GM19193 (cell line): ENCODE data around the gene PSMB5.

Experiments used
- POLR2A ChIP-seq: IDR thresholded peaks from 4 replicates; pipeline ENCODE4 v1.6.1; 2011; ENCODE audit not compliant: insufficient read depth, insufficient read length; ENCODE audit errors: extremely low read depth

Gene PSMB5

DNA sequence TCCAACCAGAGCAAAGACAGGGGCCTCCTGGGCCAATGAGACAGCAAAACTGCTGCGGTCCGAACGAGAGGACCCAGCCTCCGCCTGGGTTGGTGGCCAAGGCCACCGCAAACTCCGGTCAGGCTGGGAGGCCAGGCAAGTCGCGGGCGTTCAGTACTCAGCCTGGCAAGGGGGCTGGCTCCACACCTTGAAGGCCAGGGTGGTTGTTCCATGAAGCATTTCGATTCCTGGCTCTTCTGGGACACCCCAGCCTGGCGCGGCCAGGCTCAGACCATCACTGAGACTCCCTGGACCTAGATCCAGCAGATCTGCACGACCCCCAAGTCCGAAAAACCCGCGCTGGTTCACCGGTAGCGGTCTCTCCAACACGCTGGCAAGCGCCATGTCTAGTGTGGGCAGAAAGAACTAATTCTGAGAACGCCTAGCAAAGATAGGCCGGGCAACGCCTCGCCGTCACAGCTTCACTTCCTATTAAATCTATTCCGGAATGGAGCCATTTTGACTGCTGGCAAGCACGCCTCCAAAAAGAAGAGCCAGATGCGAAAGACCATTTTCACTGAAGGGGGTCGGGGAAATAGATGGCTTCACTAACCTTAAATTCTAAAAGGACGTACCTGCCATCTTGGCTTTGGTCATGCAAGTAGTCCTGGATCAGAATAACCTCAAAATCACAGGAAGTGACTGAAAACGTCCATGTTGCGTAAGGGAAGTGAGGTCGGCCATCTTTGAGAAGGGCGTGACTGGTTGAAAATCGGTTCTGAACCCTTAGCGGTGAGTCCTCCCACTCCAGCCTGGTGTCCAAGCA lies at the start of gene PSMB5:
TSS of gene PSMB5 (minus strand) at position 403 of the 805 bp plus-strand sequence. CDS start at position 384, 19 bp downstream.
- peak; percentile 86 for TF ChIP-seq POLR2A

DNA sequence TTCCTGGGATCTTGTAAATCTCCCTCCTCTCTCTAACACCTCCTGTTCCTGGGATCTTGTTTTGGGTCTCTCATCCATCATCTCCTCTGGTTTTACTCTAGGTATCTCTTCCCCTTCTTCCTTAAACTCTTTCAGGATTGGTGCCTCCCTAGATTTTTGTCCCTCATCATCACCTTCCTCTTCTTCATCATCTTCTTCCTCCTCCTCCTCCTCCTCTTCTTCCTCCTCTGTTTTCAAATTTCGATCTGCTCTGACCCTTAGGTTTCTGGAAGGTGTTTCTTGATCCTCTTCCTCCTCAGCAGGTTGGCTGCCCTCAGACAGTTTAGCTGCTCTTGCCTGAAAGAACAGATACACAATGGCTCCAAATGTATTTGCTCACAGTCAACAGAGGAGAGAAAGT lies 45.8 kb upstream of the PSMB5 start:
- no peak for TF ChIP-seq POLR2A

DNA sequence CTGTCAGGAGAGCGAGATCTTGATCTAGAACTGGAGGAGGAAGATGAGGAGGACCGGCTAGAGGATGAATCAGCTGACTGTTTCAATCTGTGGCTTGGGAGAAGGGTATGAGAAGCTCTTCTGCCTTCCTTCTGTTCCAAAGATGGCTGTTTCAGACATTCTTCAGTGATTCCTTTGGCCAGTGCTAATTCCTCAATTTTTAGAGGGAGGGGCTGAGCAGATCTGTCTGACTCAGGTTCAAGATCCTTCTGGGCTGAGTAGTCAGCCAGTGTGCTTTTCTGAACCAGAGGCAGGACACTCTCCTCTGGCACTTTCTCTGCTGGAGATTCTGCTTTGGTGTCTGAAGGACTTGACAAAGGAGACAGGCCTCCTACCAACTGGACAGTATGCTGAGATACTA lies 45.0 kb upstream of the PSMB5 start:
- TF ChIP-seq POLR2A: no peak

DNA sequence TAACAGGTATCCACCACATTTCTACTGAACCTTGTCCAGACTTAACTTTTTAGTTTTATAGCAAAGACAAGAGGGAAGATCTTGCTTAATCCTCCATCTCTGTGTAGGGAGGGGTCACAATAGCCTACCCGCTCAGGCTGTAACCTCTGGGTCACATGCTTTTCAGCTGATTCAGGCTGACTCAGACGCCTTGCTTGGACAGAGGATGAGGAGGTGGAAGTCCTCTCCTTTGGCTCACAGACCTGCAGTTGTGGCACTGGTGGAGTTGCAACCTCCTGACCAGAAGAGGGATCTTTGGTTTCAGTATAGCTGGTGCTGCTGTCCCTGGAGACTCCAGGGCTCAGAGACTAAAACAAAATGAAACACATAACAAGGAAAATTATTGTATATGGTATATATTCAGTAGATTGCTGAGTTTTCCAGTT lies 44.0 kb upstream of the PSMB5 start:
- TF ChIP-seq POLR2A: no peak

DNA sequence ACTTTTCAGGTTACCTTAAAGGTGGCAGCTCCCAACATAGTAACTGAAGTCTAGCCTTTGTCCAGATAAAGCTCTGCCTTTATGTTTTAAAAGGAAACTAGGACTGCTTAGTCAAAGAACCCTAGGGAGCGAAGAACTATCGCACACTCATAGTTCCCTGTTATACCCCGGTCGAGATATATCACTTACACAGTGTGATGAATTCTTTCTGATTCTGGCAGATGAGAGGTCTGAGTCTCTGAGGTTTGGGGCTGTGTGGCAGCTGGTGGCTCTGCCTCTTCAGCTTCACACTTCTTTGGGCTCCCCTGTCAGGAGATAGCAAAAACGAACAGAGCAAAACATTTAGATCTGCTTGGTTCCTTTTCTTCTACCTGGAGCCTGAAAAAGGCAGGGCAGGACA lies 43.3 kb upstream of the PSMB5 start:
- TF ChIP-seq POLR2A: no peak

DNA sequence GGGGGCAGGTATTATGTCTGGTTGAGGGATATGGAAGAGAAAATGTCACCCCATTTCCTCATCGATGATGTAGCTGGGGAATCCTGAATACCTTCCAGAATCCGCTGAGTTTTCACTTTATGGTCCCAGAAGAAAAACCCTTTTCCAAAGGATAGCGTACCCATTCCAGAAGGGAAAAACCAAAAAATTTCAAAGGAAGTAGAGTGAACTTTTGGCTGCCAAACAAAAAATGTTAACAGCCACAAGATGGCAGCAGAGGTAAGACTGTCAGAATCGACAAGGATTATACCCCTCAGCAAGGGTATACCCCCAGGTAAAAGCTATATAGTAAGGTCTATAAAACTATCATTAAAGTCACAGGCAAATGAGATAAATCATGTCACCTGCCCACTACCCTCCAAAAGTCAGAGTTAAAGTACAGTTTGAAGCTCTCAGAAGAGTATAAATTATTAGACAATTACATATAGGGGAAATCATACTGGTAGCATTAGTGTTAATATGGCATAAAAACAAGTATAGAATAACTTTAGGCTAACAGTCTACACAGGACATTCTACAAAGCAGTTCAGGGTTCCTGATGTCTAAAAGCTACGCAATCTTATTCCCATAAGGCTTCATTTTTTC lies 42.2 kb upstream of the PSMB5 start:
- TF ChIP-seq POLR2A: no peak

DNA sequence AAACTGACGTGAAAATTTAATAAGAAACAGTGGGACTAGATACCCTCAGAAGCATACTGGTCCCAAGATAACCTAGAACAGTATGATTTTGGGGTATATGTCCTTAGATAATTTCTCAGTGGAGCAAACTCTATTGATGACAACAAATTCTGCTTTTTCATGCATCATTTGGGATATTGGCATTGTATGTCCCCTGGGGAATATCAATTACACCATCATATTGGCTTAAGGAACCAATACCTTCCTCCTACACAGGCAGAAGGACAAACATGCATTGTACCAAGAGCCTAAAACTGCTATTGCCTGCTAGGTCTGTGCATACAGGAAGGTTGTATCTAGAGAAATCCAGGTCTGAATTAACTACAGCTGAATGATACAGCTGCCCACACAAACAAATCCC lies 40.2 kb upstream of the PSMB5 start:
- no peak for TF ChIP-seq POLR2A

DNA sequence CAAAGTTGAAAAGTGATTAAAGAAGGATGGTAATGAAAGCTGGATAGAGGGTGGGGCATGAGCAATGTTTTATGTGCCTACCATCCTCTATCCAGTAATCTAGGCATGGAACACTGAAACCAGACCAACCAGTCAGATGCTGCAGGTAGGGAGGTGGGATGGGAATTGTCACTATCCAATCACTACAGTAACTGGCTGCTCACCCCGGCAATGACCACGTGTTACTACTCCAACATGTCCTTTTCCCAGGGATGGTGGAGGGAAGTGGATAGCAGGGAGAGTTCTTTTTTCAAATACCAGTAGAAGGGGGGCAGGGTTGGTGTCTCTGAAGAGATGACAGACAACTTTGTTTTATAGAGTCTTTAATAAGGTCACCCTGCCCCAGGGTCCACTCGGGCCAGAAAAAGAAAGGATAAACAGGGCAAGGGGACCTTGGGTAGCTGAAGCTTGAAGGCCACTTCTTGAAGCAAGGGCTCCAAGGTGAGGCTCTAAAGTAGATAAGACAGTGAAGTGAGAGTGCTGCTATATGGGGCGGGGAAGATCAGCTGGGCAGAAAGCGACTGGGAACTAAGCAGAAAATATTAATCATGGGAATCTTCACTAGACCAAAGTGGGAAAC lies 37.3 kb upstream of the PSMB5 start:
- TF ChIP-seq POLR2A: no peak

DNA sequence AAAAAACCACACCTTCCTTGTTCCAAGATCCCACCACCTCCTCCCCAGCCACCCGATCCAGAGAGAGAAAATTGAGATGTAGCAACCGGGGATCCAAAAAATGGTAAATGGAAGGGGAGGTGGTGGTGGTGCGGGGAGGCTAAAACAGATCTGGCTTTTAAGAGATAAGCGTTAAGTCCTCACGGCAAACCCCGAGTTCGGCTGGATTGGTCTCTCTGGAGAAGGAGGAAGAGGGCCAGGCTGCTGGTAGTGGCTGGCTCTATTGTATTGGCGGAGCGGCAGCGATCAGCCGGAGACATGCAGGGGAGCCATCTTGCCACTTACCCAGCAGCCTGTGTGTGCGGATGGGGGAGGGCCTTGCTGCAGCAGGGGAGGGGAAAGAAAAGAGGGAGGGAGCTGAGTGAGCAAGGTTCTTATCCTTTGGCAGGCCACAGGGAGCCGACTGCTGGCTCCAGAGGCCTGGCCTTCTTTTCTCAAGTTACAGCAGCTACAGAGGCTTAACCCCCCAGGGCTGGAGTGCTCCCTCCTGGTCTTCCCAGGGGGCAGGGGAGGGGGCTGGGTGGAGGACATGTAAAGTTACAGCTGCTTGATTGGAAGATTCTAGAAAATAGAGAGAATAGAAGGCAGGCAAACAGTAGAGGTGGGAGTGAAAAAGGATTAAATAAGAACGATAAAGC lies 36.7 kb upstream of the PSMB5 start:
- peak; percentile 88 for TF ChIP-seq POLR2A

DNA sequence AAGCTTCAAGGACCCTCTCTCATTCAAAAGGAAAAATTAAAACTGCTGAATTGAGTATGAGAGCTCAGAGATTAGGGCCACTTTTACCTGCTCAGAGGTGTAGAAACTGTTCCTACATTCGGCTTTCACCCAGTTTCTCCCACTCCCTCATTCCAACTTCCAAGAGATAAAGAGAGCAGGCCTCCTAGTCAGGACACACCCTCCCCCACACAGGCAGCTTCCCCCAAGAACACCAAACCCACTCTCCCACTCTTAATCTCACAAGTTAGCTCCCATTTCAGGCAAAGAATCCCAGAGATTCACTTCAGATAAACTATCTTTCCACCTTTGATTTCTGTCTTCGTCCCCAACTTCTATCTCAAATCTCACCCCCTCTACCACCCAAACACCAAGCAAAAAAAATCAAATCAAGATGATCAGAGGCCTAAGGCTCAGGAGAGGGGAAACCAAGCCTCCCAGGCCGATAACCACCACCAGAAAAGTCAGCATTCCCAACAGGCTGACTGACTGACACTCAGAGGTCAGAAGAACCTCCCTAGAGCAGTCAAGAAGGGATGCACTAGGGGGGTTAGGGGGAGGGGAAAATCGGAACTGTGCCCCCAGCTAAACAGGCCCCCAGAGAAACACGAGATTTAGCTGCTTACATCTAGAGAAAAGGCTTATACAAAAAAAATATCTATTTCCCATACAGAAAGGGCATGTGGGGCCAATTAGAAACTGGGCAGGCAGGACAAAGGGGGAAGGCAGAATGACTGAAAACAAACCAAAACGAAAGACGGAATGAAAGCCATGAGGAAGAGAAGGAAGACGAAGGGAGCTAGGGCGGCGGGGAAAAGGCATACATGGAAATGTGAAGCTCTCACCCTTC lies 35.8 kb upstream of the PSMB5 start:
- TF ChIP-seq POLR2A: no peak

DNA sequence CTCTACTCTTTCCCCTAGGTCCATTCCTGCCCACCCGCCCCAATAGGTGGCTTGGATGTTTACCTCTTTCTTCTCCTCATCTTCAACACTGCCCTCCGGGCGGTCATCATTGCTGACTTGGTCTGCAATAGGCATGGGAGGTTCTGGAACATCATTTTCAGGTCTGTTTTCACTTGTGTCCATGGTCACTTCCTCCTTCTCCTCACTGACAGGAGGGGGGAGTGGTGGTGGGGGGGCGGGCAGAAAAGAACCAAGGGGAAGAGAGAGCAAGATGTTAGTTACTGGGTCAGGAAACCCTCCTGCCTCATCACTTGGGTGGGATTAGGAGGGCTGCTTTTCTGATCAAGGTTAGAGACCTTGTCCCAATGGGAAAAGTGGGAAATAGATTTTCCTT lies 34.7 kb upstream of the PSMB5 start:
- no peak for TF ChIP-seq POLR2A

DNA sequence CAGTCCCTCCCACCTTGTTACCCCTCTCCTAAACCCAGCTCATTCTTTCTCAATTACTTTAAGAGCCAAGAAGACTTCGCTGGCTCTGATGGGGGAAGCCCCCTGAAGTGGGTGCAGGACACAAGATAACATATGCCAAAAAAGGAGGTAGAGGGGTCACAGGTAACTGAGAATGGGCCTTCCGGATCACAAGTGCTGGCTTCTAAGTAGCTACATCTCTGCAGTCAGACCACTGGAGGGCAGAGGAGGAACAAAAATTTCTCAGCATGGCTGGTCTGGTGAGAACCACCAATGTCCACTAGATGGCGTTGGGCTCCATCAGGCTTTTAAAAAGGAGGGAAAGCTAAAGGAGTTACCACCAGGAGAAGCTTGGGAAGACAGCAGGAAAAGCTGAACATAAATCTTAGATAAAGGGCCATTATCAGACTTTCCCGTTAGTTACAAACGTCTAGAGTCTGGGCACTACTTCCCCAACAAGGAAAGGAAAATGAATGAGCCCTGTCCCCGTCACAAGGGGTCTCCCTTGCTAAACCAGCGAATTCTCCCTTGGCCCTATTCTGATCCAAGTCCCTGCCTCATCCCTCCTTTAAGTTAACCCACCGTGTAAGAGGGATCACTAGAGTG lies 34.2 kb upstream of the PSMB5 start:
- TF ChIP-seq POLR2A: no peak

DNA sequence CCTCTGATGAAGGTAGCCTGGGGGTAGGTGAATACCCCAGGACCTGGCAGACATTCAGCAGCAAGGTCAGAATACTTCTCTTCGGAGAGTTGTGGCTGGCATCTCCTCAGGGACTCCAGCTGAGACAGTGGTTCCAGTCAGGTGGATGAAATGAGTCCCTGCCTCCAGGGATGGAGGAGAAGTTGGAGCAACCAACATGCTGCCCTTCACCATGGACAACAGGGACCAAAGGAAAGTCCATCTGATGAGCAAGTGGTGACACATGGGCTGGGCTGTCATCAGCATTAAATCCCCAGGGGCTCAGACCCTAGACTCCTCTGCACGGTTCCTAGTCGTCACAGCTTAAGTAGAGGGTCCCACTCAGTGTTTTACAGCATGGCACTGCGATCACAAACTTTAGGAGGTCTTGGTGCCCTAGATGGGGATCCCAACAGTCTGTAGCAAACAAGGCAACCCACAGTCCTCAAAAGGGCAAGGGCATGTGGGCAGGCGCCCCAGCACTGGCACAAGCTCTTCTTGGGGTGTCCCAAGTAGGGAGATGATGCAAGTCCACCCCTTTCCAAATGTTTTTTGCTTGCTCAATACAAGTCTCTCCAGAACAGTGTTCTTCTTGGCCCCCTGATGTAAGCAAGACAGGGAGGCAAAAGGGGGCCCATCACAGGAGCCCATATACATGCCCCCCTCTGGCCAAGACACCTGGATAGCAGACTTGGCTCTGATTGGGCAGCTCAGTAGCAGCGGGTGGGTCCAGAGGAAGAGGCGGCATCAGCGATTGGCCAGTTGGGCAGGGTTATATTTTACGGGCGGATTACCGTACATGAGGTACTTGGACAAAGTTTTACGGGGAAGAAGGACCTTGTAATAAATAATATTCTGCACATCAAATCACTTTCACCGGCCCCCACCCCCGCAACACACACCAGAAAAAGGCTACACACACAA lies 33.4 kb upstream of the PSMB5 start:
- no peak for TF ChIP-seq POLR2A
